Epithelial cell of proximal tubule (primary cell): ENCODE data around the gene LRMDA. TPM values are rescaled to one million over a fixed set of nuclear protein-coding genes. Genes with fewer than 3 reads are reported as not detected.

ENCODE experiments used
- DNase-seq: peaks from one replicate; pipeline ENCODE4 v3.0.0-alpha.2; 2011; ENCODE audit warnings: low read depth
- H3K4me3 ChIP-seq: 2 replicates; pipeline ENCODE4 v1.5.1; 2011; ENCODE audit warnings: low read depth, mild to moderate bottlenecking, low read length
- total RNA-seq: library from RNA; depleted of rRNA; stranded (reverse); fragments of >200 nt; gene quantifications from 2 replicates; pipeline ENCODE4 v1.2.3, GENCODE V29; 2015
- TF ChIP-seq, protein P1 (sequence below): conservative IDR thresholded peaks from 2 replicates; pipeline ENCODE4 v1.5.1; 2012; ENCODE audit warnings: low read depth, mild to moderate bottlenecking, low read length

Gene LRMDA
- total RNA-seq, 1 donor from 2014 or later: 0.75 TPM

DNA sequence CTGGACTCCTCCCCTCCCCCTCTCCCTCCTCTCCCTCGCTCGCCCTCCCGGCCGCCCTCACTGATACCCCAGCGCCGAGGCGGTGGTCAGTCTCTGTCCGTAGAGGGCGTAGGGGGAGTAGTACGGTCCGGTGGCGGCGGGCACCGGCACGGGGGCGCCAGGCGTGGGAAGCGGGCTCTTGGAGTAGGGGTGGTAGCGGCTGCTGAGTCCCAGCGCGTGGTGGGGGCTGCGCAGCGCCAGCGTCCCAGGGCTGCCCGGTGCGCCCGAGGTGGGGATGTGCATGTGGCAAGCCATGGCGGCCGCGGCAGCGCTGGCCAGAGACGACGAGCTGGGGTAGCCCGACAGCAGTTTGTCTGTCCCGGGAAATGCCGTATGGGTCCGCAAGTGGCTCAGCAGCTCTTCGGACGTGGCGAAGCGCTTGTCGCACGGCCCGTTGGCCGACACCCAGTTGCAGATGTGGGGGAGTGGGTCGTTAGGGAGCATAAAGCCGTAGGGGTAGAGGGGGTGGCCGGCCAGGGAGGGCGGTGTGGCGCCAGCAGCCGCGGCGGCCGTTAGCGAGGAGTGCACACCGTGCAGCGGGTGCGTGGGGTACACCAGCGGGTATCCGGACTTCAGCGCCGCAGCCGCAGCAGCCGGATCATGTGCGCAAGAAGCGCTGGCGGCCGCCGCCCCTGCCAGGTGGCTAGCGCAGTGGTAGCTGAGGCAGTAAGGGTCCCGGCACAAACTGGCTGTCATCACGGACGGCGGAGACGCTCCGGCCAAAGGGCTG, 32.5 kb upstream of the LRMDA start:
- TF ChIP-seq, protein P1, sequence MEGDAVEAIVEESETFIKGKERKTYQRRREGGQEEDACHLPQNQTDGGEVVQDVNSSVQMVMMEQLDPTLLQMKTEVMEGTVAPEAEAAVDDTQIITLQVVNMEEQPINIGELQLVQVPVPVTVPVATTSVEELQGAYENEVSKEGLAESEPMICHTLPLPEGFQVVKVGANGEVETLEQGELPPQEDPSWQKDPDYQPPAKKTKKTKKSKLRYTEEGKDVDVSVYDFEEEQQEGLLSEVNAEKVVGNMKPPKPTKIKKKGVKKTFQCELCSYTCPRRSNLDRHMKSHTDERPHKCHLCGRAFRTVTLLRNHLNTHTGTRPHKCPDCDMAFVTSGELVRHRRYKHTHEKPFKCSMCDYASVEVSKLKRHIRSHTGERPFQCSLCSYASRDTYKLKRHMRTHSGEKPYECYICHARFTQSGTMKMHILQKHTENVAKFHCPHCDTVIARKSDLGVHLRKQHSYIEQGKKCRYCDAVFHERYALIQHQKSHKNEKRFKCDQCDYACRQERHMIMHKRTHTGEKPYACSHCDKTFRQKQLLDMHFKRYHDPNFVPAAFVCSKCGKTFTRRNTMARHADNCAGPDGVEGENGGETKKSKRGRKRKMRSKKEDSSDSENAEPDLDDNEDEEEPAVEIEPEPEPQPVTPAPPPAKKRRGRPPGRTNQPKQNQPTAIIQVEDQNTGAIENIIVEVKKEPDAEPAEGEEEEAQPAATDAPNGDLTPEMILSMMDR: no peak
- DNase-seq: no peak
- H3K4me3 ChIP-seq: peak overlapping the region; percentile 99

DNA sequence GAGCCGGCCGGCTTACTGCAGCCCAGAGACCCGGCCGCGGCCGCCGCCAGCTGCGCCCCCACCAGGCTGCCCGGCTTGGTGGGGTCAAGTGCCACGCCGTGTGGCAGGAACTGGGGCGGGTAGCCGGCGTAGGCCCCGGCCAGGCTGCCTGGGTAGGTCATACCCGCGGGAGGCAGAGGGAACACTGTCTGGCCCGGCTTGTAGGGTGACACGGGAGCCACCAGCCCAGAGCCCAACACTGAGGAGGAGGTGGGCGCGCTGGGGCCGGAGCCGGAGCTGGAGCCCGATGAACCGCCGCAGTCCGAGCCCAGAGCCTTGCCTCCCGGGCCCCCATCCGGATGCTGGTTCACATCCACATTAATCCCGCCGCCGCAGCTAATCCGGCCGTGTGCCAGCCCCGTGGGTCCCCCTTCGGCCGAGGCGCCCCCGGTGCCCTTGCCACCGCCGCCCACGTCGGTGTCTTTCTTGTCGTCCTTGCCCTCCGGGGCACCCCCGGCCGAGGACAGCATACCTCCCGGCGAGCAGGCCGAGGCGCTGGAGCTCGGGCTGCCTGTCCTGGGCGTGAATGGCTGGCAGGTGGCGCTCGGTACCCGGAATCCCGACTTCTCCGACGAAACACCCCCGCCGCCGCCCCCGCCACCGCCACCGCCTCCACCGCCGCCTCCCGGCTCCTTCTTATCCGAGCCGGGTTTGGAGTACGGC, 31.8 kb upstream of the LRMDA start:
- peak overlapping the region; percentile 99 for H3K4me3 ChIP-seq
- TF ChIP-seq, protein P1: peak; percentile 47

DNA sequence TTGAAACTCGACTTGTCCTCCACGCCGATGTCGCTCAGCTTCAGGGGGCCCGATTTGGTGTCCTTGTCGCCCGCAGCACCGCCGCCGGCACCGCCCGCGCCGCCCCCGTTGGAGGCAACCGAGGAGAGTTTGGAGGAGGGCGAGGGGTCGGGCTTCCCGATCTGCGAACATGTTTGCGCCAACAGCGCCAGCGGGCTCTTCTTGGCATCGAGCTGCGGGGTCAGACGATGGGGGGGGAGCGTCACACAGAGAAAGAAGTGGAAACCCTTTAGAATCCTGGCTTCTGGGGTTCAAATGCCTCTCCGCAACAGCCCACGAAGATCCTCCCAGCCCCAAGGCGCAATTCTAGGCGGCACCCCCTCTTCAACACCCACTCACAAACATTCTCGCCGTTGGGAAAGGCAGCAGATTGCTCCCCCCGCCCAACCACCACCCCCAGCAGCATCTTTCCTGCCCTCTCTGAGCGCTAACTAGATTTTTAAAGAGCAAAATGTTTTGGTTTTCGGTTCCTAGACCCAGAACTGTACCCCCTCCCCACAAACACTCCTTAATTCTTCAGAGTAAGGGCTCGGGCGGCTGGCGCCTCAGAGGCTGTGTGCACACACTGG, 31.2 kb upstream of the LRMDA start:
- H3K4me3 ChIP-seq: peak overlapping the region; percentile 99
- TF ChIP-seq, protein P1: peak; percentile 3
- no peak for DNase-seq

More for the DNA sequence above, 31.8 kb upstream of the LRMDA start:
- no peak for DNase-seq

DNA sequence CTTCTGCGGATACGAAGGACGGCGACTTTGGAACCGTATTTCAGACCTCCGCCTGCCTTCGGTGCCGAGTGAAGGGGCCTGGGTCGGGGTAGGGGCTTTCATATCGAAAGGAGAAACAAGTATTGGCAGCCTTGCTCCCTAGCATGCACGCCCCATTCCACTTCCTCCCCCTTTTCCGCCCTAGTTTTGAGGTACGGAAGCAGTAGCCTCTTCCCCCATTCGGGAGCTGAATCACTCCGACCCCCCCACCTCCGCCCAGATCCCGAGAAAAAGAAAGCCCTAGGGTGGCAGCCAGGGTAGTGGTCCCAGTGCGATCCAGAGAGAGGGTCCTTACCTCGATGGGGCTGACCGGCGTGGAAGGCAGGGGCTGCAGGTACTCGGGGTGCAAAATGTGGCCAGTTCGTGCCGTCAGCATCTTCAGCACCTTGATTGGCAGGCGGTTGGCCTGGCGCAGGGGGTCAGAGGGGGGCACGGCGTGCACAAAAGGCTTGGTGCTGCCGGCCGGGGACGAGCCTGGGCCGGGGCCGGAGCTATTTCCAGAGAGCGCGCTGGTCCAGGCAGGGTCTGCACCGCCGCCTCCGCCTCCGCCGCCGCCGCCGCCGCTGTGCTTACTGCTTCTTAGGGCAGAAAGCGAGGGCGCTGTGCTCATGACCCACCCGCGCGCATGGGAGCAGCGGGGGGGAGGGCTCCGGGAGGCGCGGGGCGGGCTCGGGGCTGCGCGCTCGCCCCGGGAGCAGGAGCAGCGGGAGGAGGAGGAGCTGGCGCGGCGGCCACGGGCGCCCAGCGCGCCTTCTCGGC, 30.5 kb upstream of the LRMDA start:
- TF ChIP-seq, protein P1: no peak

DNA sequence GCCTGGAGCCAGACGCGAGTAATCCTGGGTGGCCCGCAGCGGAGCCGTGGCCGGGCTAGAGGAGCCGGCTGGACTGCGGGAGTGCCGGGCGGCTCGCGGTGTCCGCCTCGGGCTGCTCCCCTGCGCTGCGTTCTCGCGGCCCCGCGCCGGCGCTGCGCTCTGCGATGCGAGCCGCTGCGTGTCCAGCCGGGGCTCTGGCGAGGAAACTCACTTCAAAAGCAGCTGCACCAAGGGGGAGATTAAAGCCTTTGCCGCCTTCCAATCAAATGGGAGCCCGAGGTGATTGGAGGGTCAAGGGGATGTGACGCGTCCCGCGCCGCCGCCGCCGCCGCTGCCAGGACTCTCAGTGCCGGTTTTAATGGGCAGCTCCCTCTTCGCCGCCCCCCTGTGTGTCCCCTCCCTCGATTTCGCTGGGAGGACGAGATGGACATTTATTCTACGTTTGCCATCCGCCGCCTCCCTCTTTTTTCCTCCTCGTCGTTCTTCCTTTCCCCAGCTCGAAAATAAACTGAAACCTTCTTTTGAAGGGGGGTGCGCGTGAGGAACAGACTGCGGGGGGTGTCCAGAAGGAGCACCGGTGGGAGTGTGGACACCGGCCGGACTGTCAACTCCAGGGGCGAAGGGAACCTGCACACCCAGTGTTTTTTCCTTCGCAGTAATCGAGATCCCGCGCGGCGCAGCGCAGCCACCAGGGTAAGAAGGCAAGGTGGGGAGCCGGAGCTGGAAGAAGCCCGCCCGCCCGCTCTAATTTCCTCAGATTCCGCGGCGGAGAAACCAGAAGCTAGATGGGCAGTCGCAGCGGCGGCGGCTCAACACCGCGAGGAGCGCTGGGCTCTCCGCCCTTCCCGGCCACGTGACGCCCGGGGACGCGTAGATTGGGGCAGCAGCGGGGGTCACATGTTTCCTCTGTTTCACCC, 29.6 kb upstream of the LRMDA start, which contains the start of gene ZNF503:
TSS of gene ZNF503 (minus strand) at position 196 of the 917 bp plus-strand sequence. CDS start 345 bp downstream, outside the sequence.
- DNase-seq: peak; percentile 74
- TF ChIP-seq, protein P1: peak; percentile 21
- H3K4me3 ChIP-seq: peak within 1 kb of the TSS; percentile 99

More for the DNA sequence above, 30.5 kb upstream of the LRMDA start:
- no peak for DNase-seq
- H3K4me3 ChIP-seq: peak overlapping the region; percentile 99
